Stimulated activated CD8-positive, alpha-beta memory T cell treated with anti-CD3 and anti-CD28 coated beads, Interleukin-4, amount 100 ng/mL, for 4 hours (primary cell): ENCODE data around the gene PDP2.
"Not testable (repeated sequence)": the region's sequence is repeated elsewhere in the genome, so short reads cannot be mapped to it uniquely, and the experiment has no call there.

Experiments used
- DNase-seq, 2 donors: peaks; one replicate each; pipeline ENCODE4 v3.0.0-alpha.2; 2020; ENCODE audit warnings: low read depth in 2 of 2, low spot score in 1 of 2

PDP2 gene

GRCh38 chr16:66934138-66934838 is 54.0 kb downstream of the PDP2 start, which contains the start of gene CIAO2B:
Gene CIAO2B, minus strand, starts transcription at chr16:66934402. Its CDS starts 38 bp downstream, at chr16:66934364.
- peak; percentile 75 to 80 for DNase-seq

GRCh38 chr16:66934839-66935313 is 54.6 kb downstream of the PDP2 start:
- DNase-seq: not testable (repeated sequence)

DNA sequence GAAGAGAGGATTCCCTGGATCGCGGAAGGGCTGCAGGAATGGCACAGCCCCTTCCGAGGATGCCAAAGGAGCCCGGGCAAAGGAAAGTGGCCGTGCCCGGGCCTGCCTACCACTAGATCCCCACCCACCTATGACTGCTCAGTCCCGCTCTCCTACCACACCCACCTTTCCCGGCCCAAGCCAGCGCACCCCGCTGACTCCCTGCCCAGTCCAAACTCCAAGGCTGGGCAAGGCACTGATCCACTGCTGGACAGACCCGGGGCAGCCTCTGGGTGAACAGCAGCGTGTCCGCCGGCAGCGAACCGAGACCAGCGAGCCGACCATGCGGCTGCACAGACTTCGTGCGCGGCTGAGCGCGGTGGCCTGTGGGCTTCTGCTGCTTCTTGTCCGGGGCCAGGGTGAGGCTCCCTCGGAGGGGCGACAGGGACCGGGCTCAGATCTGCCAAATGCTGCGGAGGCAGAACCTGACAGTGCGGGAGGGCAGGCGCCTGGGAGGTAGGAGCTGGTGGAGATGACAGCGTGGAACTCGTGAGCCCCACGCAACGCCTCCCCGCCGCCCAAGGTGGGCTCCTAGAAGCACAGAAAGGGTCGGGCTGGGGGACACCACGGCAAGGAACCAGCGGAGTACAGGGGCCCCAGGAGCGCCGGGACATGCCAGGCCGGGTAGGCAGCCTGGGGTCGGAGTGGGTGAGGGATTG is 55.1 kb downstream of the PDP2 start, which contains the start of gene CES2:
TSS of gene CES2 (plus strand) at position 203 of the 698 bp plus-strand sequence. CDS start at position 323, 120 bp downstream.
- DNase-seq: no peak

GRCh38 chr16:66936462-66936861 is 56.1 kb downstream of the PDP2 start:
- no peak for DNase-seq

DNA sequence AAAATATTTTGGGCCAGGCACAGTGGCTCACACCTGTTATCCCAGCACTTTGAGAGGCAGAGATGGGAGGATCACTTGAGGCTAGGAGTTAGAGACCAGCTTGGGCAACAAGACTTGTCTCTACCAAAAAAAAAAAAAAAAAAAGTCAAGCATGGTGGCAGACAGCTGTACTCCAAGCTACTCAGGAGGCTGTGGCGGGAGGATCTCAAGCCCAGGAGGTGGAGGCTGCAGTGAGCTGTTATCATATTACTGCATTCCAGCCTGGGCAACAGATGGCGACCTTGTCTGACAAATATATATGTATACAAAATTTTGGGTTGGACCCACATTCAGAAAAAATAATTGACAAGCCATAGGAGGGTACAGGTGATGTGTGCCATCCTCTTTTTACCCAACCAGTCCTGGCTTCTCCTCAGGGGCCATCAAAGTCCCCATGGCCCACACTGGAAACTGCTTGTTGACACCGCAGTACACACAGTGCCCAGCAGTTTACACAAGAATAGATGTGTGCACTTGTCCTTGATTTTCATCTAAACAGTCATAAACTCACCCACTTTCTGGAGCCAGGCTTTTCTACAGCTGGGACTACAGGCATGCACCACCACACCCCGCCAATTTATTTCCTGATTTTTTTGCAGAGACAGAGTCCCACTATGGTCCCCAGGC is 56.7 kb downstream of the PDP2 start:
- DNase-seq: no peak

DNA sequence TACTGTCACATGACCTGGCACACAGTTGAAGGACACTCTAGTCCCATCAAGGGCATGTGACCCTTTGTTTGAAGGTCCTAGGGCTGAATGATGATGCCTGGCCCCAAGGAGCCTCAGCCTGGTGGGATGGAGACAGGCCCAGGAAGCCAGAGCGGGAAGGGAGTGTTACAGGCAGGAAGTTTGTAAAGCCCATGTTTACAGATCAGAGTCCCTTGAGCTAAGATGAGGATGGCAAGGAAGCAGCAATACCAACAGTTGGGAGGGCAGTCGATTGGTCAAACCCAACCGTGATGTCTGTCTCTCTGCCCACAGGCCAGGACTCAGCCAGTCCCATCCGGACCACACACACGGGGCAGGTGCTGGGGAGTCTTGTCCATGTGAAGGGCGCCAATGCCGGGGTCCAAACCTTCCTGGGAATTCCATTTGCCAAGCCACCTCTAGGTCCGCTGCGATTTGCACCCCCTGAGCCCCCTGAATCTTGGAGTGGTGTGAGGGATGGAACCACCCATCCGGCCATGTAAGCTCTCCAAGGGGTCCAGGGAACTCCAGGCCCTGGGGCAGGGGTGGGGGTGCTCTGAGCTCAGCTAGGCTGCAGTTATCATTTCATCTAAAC is 57.5 kb downstream of the PDP2 start:
- DNase-seq: no peak

DNA sequence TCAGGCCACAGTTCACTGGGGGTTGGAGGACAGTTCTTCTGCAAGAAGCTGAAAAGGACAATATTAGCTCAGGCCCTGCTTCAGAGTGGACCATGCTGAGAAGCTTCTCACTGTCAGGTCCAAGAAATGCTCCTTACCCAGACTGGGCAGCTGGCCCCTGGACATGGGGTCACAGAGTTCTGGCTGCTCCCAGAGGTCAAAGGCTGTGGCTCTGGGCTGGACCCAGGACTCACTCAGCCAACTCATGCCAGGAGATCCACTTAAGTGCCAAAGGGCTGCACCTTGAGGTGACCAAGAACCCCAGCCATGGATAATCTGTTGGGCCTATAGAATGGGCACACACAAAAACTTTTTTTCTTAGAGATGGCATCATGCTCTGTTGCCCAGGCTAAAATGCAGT is 59.1 kb downstream of the PDP2 start:
- no peak for DNase-seq

- DNase-seq: no peak
Measured at GRCh38 chr16:66940236-66940635, 59.9 kb downstream of the PDP2 start.
